ENCODE data around the gene DPM3. TPM values are rescaled to one million over a fixed set of nuclear protein-coding genes. Genes with fewer than 3 reads are reported as not detected.

DPM3 gene
- polyA plus RNA-seq, 1 of the 3 experiments (the other 2 are of a cell fraction) = 317 TPM

DNA sequence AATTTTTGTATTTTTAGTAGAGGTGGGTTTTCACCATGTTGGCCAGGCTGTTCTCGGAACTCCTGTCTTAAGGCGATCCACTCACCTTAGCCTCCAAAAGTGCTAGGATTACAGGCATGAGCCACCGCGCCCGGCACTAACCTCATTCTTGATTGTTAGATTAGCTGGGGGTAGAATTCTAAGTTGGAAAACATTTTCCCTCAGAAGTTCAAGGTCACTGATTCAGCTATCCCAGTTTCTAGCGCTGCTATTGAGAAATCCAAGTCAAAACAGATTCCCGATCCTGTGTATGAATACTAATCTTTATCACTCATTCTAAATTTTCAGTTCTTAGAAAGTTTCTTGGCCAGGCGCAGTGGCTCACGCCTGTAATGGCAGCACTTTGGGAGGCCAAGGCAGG, 37.0 kb downstream of the DPM3 start:
- Histone ChIP-seq H3K36me3 (replicated peaks in 1 of 2; ENCODE audit: control insufficient read depth in 1 of 2, insufficient read depth in 2 of 2, low read length in 1 of 2) (no peaks in the 10 kb centered on the region), H3K4me3 (ENCODE audit: low read depth in 2 of 2, low read length in 1 of 2) (no peak overlapping the region), H3K9me3 (no peaks in the 10 kb centered on the region), H4K20me1 (ENCODE audit: insufficient read depth) (no peaks in the 10 kb centered on the region), H2AFZ (ENCODE audit: low read depth) (no peak overlapping the region), H3K4me2 (no peak overlapping the region), H3F3A (replicated peaks; ENCODE audit: insufficient read depth) (no peaks in the 10 kb centered on the region), H3K27me3 (ENCODE audit: insufficient read depth) (no peaks in the 10 kb centered on the region; the same call in 1 of the 2 replicates), H3K9me2 (no peaks in the 10 kb centered on the region), H3K79me2 (ENCODE audit: insufficient read depth) (no peaks in the 10 kb centered on the region), H3K4me1 (ENCODE audit: control insufficient read depth in 1 of 2, insufficient read depth in 2 of 2, low read depth in 1 of 2, low read length in 1 of 2) (no peaks in the 10 kb centered on the region), H3K27ac (ENCODE audit: low read depth in 2 of 2, low read length in 1 of 2) (no peak overlapping the region), H3K9ac (no peak overlapping the region)
- 74% methylated on average over 7 of the region's 9 CpGs for WGBS (ENCODE audit: low lambda C conversion rate)
- ChIA-PET POLR2A (no interaction called here), CTCF (interaction anchor here (0.6 to 3.3 kb wide), 4 partner anchors 12 to 64 kb away, joined by 3 to 20 read pairs (median 5); no protein-coding TSS in a partner anchor)
- TF ChIP-seq FOXM1 (IDR thresholded peaks at IDR 0.05; ENCODE audit: low read depth) = no peak
- TF ChIP-seq GATA2 (CRISPR knock-in tag; IDR thresholded peaks at IDR 0.05) = no peak
- TF ChIP-seq, protein P1, sequence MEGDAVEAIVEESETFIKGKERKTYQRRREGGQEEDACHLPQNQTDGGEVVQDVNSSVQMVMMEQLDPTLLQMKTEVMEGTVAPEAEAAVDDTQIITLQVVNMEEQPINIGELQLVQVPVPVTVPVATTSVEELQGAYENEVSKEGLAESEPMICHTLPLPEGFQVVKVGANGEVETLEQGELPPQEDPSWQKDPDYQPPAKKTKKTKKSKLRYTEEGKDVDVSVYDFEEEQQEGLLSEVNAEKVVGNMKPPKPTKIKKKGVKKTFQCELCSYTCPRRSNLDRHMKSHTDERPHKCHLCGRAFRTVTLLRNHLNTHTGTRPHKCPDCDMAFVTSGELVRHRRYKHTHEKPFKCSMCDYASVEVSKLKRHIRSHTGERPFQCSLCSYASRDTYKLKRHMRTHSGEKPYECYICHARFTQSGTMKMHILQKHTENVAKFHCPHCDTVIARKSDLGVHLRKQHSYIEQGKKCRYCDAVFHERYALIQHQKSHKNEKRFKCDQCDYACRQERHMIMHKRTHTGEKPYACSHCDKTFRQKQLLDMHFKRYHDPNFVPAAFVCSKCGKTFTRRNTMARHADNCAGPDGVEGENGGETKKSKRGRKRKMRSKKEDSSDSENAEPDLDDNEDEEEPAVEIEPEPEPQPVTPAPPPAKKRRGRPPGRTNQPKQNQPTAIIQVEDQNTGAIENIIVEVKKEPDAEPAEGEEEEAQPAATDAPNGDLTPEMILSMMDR (IDR thresholded peaks at IDR 0.05) = no peak
- TF ChIP-seq, protein P2, sequence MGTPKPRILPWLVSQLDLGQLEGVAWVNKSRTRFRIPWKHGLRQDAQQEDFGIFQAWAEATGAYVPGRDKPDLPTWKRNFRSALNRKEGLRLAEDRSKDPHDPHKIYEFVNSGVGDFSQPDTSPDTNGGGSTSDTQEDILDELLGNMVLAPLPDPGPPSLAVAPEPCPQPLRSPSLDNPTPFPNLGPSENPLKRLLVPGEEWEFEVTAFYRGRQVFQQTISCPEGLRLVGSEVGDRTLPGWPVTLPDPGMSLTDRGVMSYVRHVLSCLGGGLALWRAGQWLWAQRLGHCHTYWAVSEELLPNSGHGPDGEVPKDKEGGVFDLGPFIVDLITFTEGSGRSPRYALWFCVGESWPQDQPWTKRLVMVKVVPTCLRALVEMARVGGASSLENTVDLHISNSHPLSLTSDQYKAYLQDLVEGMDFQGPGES (IDR thresholded peaks at IDR 0.05; ENCODE audit: low read depth, low read length) = no peak
- no peak for TF ChIP-seq NRF1 (IDR thresholded peaks at IDR 0.05; ENCODE audit: low read depth, low read length)
- TF ChIP-seq ELF1 (IDR thresholded peaks at IDR 0.05) = no peak
- TF ChIP-seq TEAD4 (IDR thresholded peaks at IDR 0.05; ENCODE audit: borderline replicate concordance, insufficient read depth) = no peak
- TF ChIP-seq CHD2 (IDR thresholded peaks at IDR 0.05; ENCODE audit: low read length, partially characterized antibody) = no peak
- no peak for TF ChIP-seq YY1 (IDR thresholded peaks at IDR 0.05; ENCODE audit: low read depth)
- no peak for TF ChIP-seq RFX5 (IDR thresholded peaks at IDR 0.05; ENCODE audit: low read length)
- TF ChIP-seq, protein P3, sequence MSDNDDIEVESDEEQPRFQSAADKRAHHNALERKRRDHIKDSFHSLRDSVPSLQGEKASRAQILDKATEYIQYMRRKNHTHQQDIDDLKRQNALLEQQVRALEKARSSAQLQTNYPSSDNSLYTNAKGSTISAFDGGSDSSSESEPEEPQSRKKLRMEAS (IDR thresholded peaks at IDR 0.05; ENCODE audit: low read depth) = no peak
- TF ChIP-seq, protein P4, sequence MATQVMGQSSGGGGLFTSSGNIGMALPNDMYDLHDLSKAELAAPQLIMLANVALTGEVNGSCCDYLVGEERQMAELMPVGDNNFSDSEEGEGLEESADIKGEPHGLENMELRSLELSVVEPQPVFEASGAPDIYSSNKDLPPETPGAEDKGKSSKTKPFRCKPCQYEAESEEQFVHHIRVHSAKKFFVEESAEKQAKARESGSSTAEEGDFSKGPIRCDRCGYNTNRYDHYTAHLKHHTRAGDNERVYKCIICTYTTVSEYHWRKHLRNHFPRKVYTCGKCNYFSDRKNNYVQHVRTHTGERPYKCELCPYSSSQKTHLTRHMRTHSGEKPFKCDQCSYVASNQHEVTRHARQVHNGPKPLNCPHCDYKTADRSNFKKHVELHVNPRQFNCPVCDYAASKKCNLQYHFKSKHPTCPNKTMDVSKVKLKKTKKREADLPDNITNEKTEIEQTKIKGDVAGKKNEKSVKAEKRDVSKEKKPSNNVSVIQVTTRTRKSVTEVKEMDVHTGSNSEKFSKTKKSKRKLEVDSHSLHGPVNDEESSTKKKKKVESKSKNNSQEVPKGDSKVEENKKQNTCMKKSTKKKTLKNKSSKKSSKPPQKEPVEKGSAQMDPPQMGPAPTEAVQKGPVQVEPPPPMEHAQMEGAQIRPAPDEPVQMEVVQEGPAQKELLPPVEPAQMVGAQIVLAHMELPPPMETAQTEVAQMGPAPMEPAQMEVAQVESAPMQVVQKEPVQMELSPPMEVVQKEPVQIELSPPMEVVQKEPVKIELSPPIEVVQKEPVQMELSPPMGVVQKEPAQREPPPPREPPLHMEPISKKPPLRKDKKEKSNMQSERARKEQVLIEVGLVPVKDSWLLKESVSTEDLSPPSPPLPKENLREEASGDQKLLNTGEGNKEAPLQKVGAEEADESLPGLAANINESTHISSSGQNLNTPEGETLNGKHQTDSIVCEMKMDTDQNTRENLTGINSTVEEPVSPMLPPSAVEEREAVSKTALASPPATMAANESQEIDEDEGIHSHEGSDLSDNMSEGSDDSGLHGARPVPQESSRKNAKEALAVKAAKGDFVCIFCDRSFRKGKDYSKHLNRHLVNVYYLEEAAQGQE (IDR thresholded peaks at IDR 0.05; ENCODE audit: low read depth, low read length) = no peak
- TF ChIP-seq, protein P5, sequence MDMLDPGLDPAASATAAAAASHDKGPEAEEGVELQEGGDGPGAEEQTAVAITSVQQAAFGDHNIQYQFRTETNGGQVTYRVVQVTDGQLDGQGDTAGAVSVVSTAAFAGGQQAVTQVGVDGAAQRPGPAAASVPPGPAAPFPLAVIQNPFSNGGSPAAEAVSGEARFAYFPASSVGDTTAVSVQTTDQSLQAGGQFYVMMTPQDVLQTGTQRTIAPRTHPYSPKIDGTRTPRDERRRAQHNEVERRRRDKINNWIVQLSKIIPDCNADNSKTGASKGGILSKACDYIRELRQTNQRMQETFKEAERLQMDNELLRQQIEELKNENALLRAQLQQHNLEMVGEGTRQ (IDR thresholded peaks at IDR 0.05; ENCODE audit: borderline replicate concordance, low read depth, low read length) = no peak
- no peak for TF ChIP-seq JUND (IDR thresholded peaks at IDR 0.05)
- no peak for TF ChIP-seq TCF12 (IDR thresholded peaks at IDR 0.05)
- no peak for TF ChIP-seq RAD21 (IDR thresholded peaks at IDR 0.05; ENCODE audit: low read length)
- TF ChIP-seq SIN3A (IDR thresholded peaks at IDR 0.05; ENCODE audit: borderline replicate concordance, low read depth, low read length) = no peak
- TF ChIP-seq POLR2AphosphoS5 (IDR thresholded peaks at IDR 0.05; ENCODE audit: low read depth, low read length) = no peak
- TF ChIP-seq RXRA (IDR thresholded peaks at IDR 0.05; ENCODE audit: borderline replicate concordance, low read depth) = no peak
- DNase-seq = no peak

Measured in SK-N-SH (cell line).